Nephron (organoid): ENCODE data around the gene RERE.

ENCODE experiments used
- H3K27ac Mint-ChIP-seq, 3 experiments: 2 replicates each; pipeline ENCODE4 v1.8.0; 2020; ENCODE audit warnings: mixed read lengths in 3 of 3, mild to moderate bottlenecking in 2 of 3, moderate library complexity in 1 of 3
- H3K27me3 Mint-ChIP-seq: 2 replicates; pipeline ENCODE4 v1.8.0; 2021; ENCODE audit warnings: low read depth, mild to moderate bottlenecking, moderate library complexity, mixed read lengths
- H3K36me3 Mint-ChIP-seq: 2 replicates; pipeline ENCODE4 v1.8.0; 2020; ENCODE audit warnings: low read depth, mixed read lengths
- H3K4me1 Mint-ChIP-seq: 2 replicates; pipeline ENCODE4 v1.8.0; 2020; ENCODE audit warnings: mixed read lengths
- H3K4me3 Mint-ChIP-seq, 3 experiments: 2 replicates each; pipeline ENCODE4 v1.8.0; 2020; ENCODE audit warnings: mild to moderate bottlenecking in 3 of 3, mixed read lengths in 3 of 3, moderate library complexity in 2 of 3
- H3K9me3 Mint-ChIP-seq: 2 replicates; pipeline ENCODE4 v1.8.0; 2020; ENCODE audit warnings: mixed read lengths
- TF ChIP-seq, protein P1 (sequence below), 3 experiments: fragments of 200-600 bp; sonication (generic); IDR thresholded peaks; one replicate each; pipeline ENCODE4 v1.5.0; 2021; ENCODE audit warnings: antibody characterized with exemption in 3 of 3; ENCODE audit not compliant: unreplicated experiment in 3 of 3

The RERE gene

DNA sequence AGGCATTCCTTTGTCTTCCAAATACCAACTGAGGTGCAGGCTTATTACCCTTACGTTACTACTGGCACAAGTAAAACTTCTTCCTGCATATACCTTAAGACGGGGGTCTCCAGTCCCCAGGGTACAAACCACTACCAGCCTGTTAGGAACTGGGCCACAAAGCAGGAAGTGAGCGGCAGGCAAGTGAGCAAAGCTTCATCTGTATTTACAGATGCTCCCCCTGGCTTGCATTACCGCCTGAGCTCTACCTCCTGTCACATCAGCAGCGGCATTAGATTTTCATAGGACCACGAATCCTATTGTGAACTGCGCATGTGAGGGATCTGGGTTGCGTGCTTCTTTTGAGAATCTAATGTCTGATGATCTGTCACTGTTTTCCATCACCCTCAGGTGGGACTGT, 386.4 kb downstream of the RERE start:
- TF ChIP-seq, protein P1, sequence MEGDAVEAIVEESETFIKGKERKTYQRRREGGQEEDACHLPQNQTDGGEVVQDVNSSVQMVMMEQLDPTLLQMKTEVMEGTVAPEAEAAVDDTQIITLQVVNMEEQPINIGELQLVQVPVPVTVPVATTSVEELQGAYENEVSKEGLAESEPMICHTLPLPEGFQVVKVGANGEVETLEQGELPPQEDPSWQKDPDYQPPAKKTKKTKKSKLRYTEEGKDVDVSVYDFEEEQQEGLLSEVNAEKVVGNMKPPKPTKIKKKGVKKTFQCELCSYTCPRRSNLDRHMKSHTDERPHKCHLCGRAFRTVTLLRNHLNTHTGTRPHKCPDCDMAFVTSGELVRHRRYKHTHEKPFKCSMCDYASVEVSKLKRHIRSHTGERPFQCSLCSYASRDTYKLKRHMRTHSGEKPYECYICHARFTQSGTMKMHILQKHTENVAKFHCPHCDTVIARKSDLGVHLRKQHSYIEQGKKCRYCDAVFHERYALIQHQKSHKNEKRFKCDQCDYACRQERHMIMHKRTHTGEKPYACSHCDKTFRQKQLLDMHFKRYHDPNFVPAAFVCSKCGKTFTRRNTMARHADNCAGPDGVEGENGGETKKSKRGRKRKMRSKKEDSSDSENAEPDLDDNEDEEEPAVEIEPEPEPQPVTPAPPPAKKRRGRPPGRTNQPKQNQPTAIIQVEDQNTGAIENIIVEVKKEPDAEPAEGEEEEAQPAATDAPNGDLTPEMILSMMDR (IDR thresholded peaks at IDR 0.05; ENCODE audit: unreplicated experiment in 3 of 3) = no peak
- H3K4me3 Mint-ChIP-seq = no peak overlapping the region
- no peak overlapping the region for H3K27ac Mint-ChIP-seq
- H3K4me1 Mint-ChIP-seq = peaks cover 20% of the 10 kb centered on the region
- no peaks in the 10 kb centered on the region for H3K9me3 Mint-ChIP-seq
- peaks cover 13% of the 10 kb centered on the region for H3K36me3 Mint-ChIP-seq
- no peaks in the 10 kb centered on the region for H3K27me3 Mint-ChIP-seq

DNA sequence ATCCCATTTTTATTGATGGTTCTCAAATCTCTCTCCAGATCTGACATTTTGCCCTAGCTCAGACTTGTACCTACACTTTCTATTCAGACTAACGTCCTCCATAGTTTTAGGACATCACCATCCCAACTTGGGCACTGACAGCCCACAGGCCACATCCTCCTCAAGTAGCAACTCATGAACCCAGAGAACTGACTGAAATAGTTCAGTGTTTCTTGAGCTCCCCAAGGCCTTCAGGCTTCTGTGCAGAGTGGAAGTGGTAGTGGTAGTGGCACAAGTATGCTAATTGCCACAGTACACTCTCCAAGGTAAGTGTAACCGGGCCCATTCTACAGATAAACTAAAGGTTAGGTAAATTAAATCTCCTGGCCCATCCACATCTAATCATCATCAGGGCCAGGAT, 387.0 kb downstream of the RERE start:
- Mint-ChIP-seq H3K4me3 (no peak overlapping the region), H3K4me1 (peaks cover 19% of the 10 kb centered on the region), H3K27ac (no peak overlapping the region), H3K27me3 (no peaks in the 10 kb centered on the region), H3K9me3 (no peaks in the 10 kb centered on the region), H3K36me3 (peaks cover 13% of the 10 kb centered on the region)
- TF ChIP-seq, protein P1 (IDR thresholded peaks at IDR 0.05; ENCODE audit: unreplicated experiment in 3 of 3) = no peak

GRCh38 chr1:8429549-8430110, 387.8 kb downstream of the RERE start:
- Mint-ChIP-seq H3K9me3 (no peaks in the 10 kb centered on the region), H3K27ac (peak overlapping the region in 1 of 3 experiments; percentile 36), H3K4me1 (peaks cover 19% of the 10 kb centered on the region), H3K27me3 (no peaks in the 10 kb centered on the region), H3K4me3 (no peak overlapping the region), H3K36me3 (peaks cover 6% of the 10 kb centered on the region)
- TF ChIP-seq, protein P1 (IDR thresholded peaks at IDR 0.05; ENCODE audit: unreplicated experiment in 3 of 3) = no peak

- no peak overlapping the region for H3K4me3 Mint-ChIP-seq
- peaks cover 5% of the 10 kb centered on the region for H3K36me3 Mint-ChIP-seq
- TF ChIP-seq, protein P1 (IDR thresholded peaks at IDR 0.05; ENCODE audit: unreplicated experiment in 3 of 3) = no peak
- no peaks in the 10 kb centered on the region for H3K27me3 Mint-ChIP-seq
- H3K4me1 Mint-ChIP-seq = peaks cover 22% of the 10 kb centered on the region
- H3K9me3 Mint-ChIP-seq = no peaks in the 10 kb centered on the region
- H3K27ac Mint-ChIP-seq = no peak overlapping the region
Measured at GRCh38 chr1:8428441-8428840, 389.0 kb downstream of the RERE start.

DNA sequence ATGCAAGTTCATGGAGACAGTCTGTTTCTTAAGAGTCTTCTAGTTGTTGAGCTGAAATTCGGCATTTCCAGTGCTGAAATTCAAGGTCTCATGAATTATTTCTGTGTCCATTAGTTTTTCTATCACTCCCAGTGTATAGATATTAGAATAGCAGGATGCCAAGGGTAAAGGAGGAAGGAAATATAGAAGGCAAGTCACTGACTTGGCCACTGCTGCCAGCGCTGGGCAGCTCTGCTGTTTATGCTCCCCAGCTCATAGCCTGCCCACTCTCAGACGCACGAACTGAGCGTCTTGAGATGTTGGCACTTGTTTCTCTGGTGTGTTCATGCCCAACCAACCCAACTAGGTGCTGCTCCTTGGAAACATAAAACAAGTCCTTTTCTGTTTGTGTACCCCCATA, 389.5 kb downstream of the RERE start:
- Mint-ChIP-seq H3K9me3 (no peaks in the 10 kb centered on the region), H3K4me1 (peaks cover 22% of the 10 kb centered on the region), H3K36me3 (peaks cover 5% of the 10 kb centered on the region), H3K4me3 (no peak overlapping the region), H3K27me3 (no peaks in the 10 kb centered on the region), H3K27ac (peak overlapping the region in 2 of 3 experiments; percentile 6 to 29)
- TF ChIP-seq, protein P1 (IDR thresholded peaks at IDR 0.05; ENCODE audit: unreplicated experiment in 3 of 3) = no peak

DNA sequence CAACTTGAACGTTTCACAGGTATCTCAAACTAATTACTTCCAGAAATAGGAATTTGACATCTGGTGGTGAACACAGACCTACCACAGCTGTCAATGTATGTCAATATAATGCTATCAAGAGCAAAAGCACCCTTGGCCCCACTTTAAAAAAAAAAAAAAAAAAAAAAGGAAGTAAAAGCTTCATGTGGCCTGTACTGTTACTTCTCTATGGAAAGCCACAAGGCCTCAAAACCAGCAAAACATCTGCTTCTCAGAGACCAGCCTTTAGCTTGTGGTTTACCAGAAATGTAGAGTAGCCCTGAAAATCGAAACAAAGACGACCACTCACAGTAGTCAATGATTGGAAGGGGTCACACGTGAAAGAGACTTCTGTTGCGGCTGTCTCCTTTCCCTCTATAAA, 389.9 kb downstream of the RERE start:
- peak overlapping the region; percentile 48 to 98 (median 49) for H3K27ac Mint-ChIP-seq
- no peaks in the 10 kb centered on the region for H3K27me3 Mint-ChIP-seq
- peaks cover 5% of the 10 kb centered on the region for H3K36me3 Mint-ChIP-seq
- TF ChIP-seq, protein P1 (IDR thresholded peaks at IDR 0.05; ENCODE audit: unreplicated experiment in 3 of 3) = no peak
- H3K4me3 Mint-ChIP-seq = peak overlapping the region in 2 of 3 experiments; percentile 31 to 47
- H3K9me3 Mint-ChIP-seq = no peaks in the 10 kb centered on the region
- peaks cover 22% of the 10 kb centered on the region for H3K4me1 Mint-ChIP-seq
